Astrocyte (in vitro differentiated cells and primary cell): ENCODE data around the gene AATK. TPM values are rescaled to one million over a fixed set of nuclear protein-coding genes. Genes with fewer than 3 reads are reported as not detected.

Source experiments
- DNase-seq: peaks from one replicate; pipeline ENCODE4 v3.0.0-alpha.2; 2010; ENCODE audit warnings: low read depth
- FAIRE-seq: peaks from 2 replicates; lab custom pipeline; 2011; peaks lifted over from hg19 to GRCh38; lab: Jason Lieb, UNC
- H2AFZ ChIP-seq: 2 replicates; pipeline ENCODE4 v1.6.0; 2012; ENCODE audit warnings: low read depth, low read length, inconsistent platforms
- H3K27ac ChIP-seq: 2 replicates; pipeline ENCODE4 v1.5.1; 2011; ENCODE audit warnings: low read depth, low read length, inconsistent platforms
- H3K27me3 ChIP-seq: 2 replicates; pipeline ENCODE4 v1.6.0; 2011; ENCODE audit warnings: low read length, inconsistent platforms; ENCODE audit not compliant: insufficient read depth
- H3K36me3 ChIP-seq: 2 replicates; pipeline ENCODE4 v1.5.1; 2011; ENCODE audit warnings: low read length, inconsistent platforms; ENCODE audit not compliant: insufficient read depth
- H3K4me1 ChIP-seq: 2 replicates; pipeline ENCODE4 v1.5.1; 2011; ENCODE audit warnings: low read length, inconsistent platforms; ENCODE audit not compliant: insufficient read depth
- H3K4me2 ChIP-seq: 2 replicates; pipeline ENCODE4 v1.6.0; 2012; ENCODE audit warnings: low read length, inconsistent platforms
- H3K4me3 ChIP-seq: 2 replicates; pipeline ENCODE4 v1.5.1; 2011; ENCODE audit warnings: low read depth, mild to moderate bottlenecking, low read length, inconsistent platforms; ENCODE audit not compliant: insufficient read depth
- H3K79me2 ChIP-seq: 2 replicates; pipeline ENCODE4 v1.6.0; 2012; ENCODE audit warnings: mild to moderate bottlenecking, low read length, inconsistent platforms; ENCODE audit not compliant: insufficient read depth
- H3K9ac ChIP-seq: 2 replicates; pipeline ENCODE4 v1.6.0; 2012; ENCODE audit warnings: mild to moderate bottlenecking, low read length, inconsistent platforms
- H3K9me3 ChIP-seq: 2 replicates; pipeline ENCODE4 v1.5.1; 2012; ENCODE audit warnings: low read depth, mild to moderate bottlenecking, low read length, inconsistent platforms; ENCODE audit not compliant: insufficient read depth
- H4K20me1 ChIP-seq: 2 replicates; pipeline ENCODE4 v1.6.0; 2012; ENCODE audit warnings: low read length, inconsistent platforms; ENCODE audit not compliant: insufficient read depth
- H3K27ac Mint-ChIP-seq: one replicate; pipeline ENCODE4 v1.8.0; 2021; ENCODE audit warnings: mild to moderate bottlenecking, mixed read lengths; ENCODE audit not compliant: unreplicated experiment
- H3K27me3 Mint-ChIP-seq: one replicate; pipeline ENCODE4 v1.8.0; 2021; ENCODE audit warnings: low read depth, mixed read lengths; ENCODE audit not compliant: unreplicated experiment
- H3K36me3 Mint-ChIP-seq: one replicate; pipeline ENCODE4 v1.8.0; 2021; ENCODE audit warnings: low read depth, mixed read lengths; ENCODE audit not compliant: unreplicated experiment
- H3K4me1 Mint-ChIP-seq: one replicate; pipeline ENCODE4 v1.8.0; 2021; ENCODE audit warnings: low read depth, mixed read lengths; ENCODE audit not compliant: unreplicated experiment
- H3K4me3 Mint-ChIP-seq: one replicate; pipeline ENCODE4 v1.8.0; 2021; ENCODE audit warnings: mild to moderate bottlenecking, moderate library complexity, mixed read lengths; ENCODE audit not compliant: unreplicated experiment
- H3K9me3 Mint-ChIP-seq: one replicate; pipeline ENCODE4 v1.8.0; 2021; ENCODE audit warnings: mild to moderate bottlenecking, mixed read lengths; ENCODE audit not compliant: unreplicated experiment
- CTCF ChIP-seq: IDR thresholded peaks from 2 replicates; pipeline ENCODE4 v1.5.1; 2011; ENCODE audit warnings: low read depth, mild to moderate bottlenecking, inconsistent platforms, low read length, moderate library complexity; ENCODE audit not compliant: insufficient read depth
- EZH2 ChIP-seq: IDR thresholded peaks from 2 replicates; pipeline ENCODE4 v1.6.1; 2012; ENCODE audit warnings: mild to moderate bottlenecking, low read length, inconsistent platforms; ENCODE audit not compliant: insufficient read depth
- total RNA-seq: library from RNA; stranded (reverse); gene quantifications from 2 replicates; pipeline ENCODE4 v1.2.1, GENCODE V29; 2021

AATK gene
- total RNA-seq, 1 donor from 2014 or later: 0.54 TPM

- no peaks in the 10 kb centered on the region for H3K27me3 ChIP-seq
- no peak overlapping the region for H3K27ac Mint-ChIP-seq
- H3K36me3 ChIP-seq: no peaks in the 10 kb centered on the region
- no peaks in the 10 kb centered on the region for H3K79me2 ChIP-seq
- DNase-seq (no peak), FAIRE-seq (no peak)
- H3K9ac ChIP-seq: no peak overlapping the region
- no peak for TF ChIP-seq CTCF
- TF ChIP-seq EZH2: no peak
- no peak overlapping the region for H3K27ac ChIP-seq
- H3K27me3 Mint-ChIP-seq: peaks cover 4% of the 10 kb centered on the region
- H3K9me3 Mint-ChIP-seq: peaks cover 2% of the 10 kb centered on the region
- H4K20me1 ChIP-seq: peaks cover 4% of the 10 kb centered on the region
- H3K9me3 ChIP-seq: peaks cover 3% of the 10 kb centered on the region
- no peaks in the 10 kb centered on the region for H3K4me1 ChIP-seq
- H3K36me3 Mint-ChIP-seq: no peaks in the 10 kb centered on the region
- H2AFZ ChIP-seq: no peak overlapping the region
- H3K4me1 Mint-ChIP-seq: no peaks in the 10 kb centered on the region
- H3K4me2 ChIP-seq: no peak overlapping the region
- no peak overlapping the region for H3K4me3 Mint-ChIP-seq
- H3K4me3 ChIP-seq: no peak overlapping the region
Observed at GRCh38 chr17:81134064-81134781, 31.8 kb downstream of the AATK start.

GRCh38 chr17:81132770-81133723 lies 33.0 kb downstream of the AATK start:
- Histone ChIP-seq H3K27me3 (no peaks in the 10 kb centered on the region), H3K9me3 (peaks cover 3% of the 10 kb centered on the region), H2AFZ (no peak overlapping the region), H3K4me2 (no peak overlapping the region), H4K20me1 (peaks cover under 1% of the 10 kb centered on the region), H3K9ac (no peak overlapping the region), H3K36me3 (no peaks in the 10 kb centered on the region), H3K4me1 (no peaks in the 10 kb centered on the region), H3K27ac (no peak overlapping the region), H3K79me2 (no peaks in the 10 kb centered on the region), H3K4me3 (no peak overlapping the region)
- no peak overlapping the region for H3K4me3 Mint-ChIP-seq
- FAIRE-seq: no peak
- H3K27me3 Mint-ChIP-seq: peaks cover 4% of the 10 kb centered on the region
- TF ChIP-seq CTCF (no peak), EZH2 (no peak)
- no peaks in the 10 kb centered on the region for H3K36me3 Mint-ChIP-seq
- no peaks in the 10 kb centered on the region for H3K4me1 Mint-ChIP-seq
- DNase-seq: no peak
- no peak overlapping the region for H3K27ac Mint-ChIP-seq
- no peaks in the 10 kb centered on the region for H3K9me3 Mint-ChIP-seq
